ENCODE data around the gene MOB2. TPM values are rescaled to one million over a fixed set of nuclear protein-coding genes. Genes with fewer than 3 reads are reported as not detected.

Gene MOB2
- total RNA-seq, 1 experiment from 2014 or later, result 22.7 TPM

DNA sequence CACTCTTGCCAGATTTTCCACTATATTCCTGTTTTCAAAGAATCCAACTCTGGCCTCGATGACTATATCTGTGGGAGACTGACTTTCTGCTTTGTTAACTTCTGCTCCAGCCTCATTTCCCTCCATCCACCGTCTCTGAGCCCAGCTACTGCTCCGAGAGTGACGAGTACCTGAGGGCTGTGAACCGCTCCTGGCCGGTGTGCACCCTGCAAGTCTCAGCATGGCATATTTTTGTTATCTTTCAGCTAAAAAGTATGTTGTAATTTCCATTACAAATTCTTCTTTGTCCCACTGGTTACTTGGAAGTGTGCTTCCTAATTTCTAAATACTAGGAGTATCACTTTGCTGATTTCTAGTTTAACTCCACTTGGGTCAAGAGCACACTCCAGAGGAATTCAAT is 36.5 kb upstream of the MOB2 start:
- Histone ChIP-seq H4K20me1 (ENCODE audit: control insufficient read depth, insufficient read depth, insufficient read length) (no peaks in the 10 kb centered on the region), H3K4me2 (ENCODE audit: insufficient read depth, insufficient read length, low read length) (no peak overlapping the region), H3K9me3 (ENCODE audit: control insufficient read depth, low read depth, low read length) (no peaks in the 10 kb centered on the region), H3K79me1 (ENCODE audit: insufficient read depth, low read depth, low read length, poor library complexity, severe bottlenecking) (peaks cover 2% of the 10 kb centered on the region), H2BK15ac (ENCODE audit: low read depth, low read length) (no peak overlapping the region), H3K79me2 (ENCODE audit: insufficient read depth, low read length) (no peaks in the 10 kb centered on the region), H3K27me3 (ENCODE audit: insufficient read depth, low read length) (0 out of 2 replicates have a peak, but pooled peaks cover 1% of the 10 kb centered on the region), H2AFZ (ENCODE audit: low read length) (no peak overlapping the region), H2BK12ac (ENCODE audit: insufficient read length, low read depth, low read length) (no peak overlapping the region), H3K23ac (ENCODE audit: insufficient read length, low read depth, low read length) (no peak overlapping the region), H4K91ac (ENCODE audit: insufficient read length, low read depth, low read length) (no peak overlapping the region), H3K27ac (ENCODE audit: insufficient read length, low read depth, low read length) (no peak overlapping the region), H4K8ac (replicated peaks; ENCODE audit: insufficient read length, low read depth, low read length) (no peak overlapping the region), H3K18ac (ENCODE audit: insufficient read length, low read depth, low read length) (no peak overlapping the region), H4K5ac (ENCODE audit: insufficient read length, low read depth, low read length) (no peak overlapping the region), H3K14ac (ENCODE audit: insufficient read depth, low read length) (no peak overlapping the region), H3K56ac (ENCODE audit: insufficient read length, low read depth, low read length) (no peak overlapping the region), H3K23me2 (ENCODE audit: insufficient read length, low read depth, low read length, poor library complexity, severe bottlenecking) (no peaks in the 10 kb centered on the region), H3K9ac (ENCODE audit: extremely low read depth, insufficient read length, low read length) (no peak overlapping the region), H2BK5ac (ENCODE audit: insufficient read length, low read length) (no peak overlapping the region), H3K4ac (ENCODE audit: low read depth, low read length) (no peak overlapping the region), H3T11ph (ENCODE audit: low read length) (no peak overlapping the region), H2AK5ac (ENCODE audit: insufficient read length, low read length) (no peak overlapping the region), H2BK120ac (ENCODE audit: low read depth, low read length, poor library complexity, severe bottlenecking) (no peak overlapping the region), H2BK20ac (ENCODE audit: low read depth, low read length, poor library complexity, severe bottlenecking) (no peak overlapping the region), H3K4me1 (ENCODE audit: insufficient read depth, low read length) (no peaks in the 10 kb centered on the region)
- Mint-ChIP-seq H3K4me3 (no peak overlapping the region), H3K27me3 (ENCODE audit: low read depth) (no peaks in the 10 kb centered on the region), H3K36me3 (ENCODE audit: insufficient read depth in 1 of 3, low read depth in 3 of 3) (no peaks in the 10 kb centered on the region), H3K9me3 (no peaks in the 10 kb centered on the region), H3K4me1 (peaks cover 3 to 5% of the 10 kb centered on the region in 2 experiments; a peak in 3 of 4 replicates), H3K27ac (no peak overlapping the region)
- DNase-seq, result no peak
- no CpG with 5 or more reads among the region's 6 CpGs for WGBS (ENCODE audit: extremely low coverage, insufficient read length, low lambda C conversion rate)
- TF ChIP-seq, protein P1, sequence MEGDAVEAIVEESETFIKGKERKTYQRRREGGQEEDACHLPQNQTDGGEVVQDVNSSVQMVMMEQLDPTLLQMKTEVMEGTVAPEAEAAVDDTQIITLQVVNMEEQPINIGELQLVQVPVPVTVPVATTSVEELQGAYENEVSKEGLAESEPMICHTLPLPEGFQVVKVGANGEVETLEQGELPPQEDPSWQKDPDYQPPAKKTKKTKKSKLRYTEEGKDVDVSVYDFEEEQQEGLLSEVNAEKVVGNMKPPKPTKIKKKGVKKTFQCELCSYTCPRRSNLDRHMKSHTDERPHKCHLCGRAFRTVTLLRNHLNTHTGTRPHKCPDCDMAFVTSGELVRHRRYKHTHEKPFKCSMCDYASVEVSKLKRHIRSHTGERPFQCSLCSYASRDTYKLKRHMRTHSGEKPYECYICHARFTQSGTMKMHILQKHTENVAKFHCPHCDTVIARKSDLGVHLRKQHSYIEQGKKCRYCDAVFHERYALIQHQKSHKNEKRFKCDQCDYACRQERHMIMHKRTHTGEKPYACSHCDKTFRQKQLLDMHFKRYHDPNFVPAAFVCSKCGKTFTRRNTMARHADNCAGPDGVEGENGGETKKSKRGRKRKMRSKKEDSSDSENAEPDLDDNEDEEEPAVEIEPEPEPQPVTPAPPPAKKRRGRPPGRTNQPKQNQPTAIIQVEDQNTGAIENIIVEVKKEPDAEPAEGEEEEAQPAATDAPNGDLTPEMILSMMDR (conservative IDR thresholded peaks at IDR 0.05), result no peak
